AG04449 (cell line): ENCODE measurements around the gene CACNA2D1.

ENCODE experiments used
- CTCF ChIA-PET: fragments of 350-600 bp; formaldehyde crosslinking; extraction: SDS; loops from one replicate; lab custom pipeline; 2021; ENCODE audit warnings: antibody characterized with exemption; lab: Yijun Ruan, JAX
- POLR2A ChIA-PET: fragments of 400-600, 350-600 bp; formaldehyde crosslinking; extraction: SDS; loops from one replicate; lab custom pipeline; 2020; ENCODE audit warnings: antibody characterized with exemption, inconsistent platforms; lab: Yijun Ruan, JAX
- DNase-seq: peaks from one replicate; pipeline ENCODE4 v3.0.0-alpha.2; 2010; ENCODE audit warnings: low read depth, low spot score
- H3K4me3 ChIP-seq: 2 replicates; pipeline ENCODE4 v1.5.1; 2011; ENCODE audit warnings: low read depth, mild to moderate bottlenecking, control low read depth, low read length
- TF ChIP-seq, protein P1 (sequence below): IDR thresholded peaks from one replicate; pipeline ENCODE4 v1.5.1; 2011; ENCODE audit warnings: mild to moderate bottlenecking, moderate library complexity, low read length, control low read depth, inconsistent platforms; ENCODE audit not compliant: insufficient read depth; ENCODE audit errors: missing control alignments

CACNA2D1 gene

DNA sequence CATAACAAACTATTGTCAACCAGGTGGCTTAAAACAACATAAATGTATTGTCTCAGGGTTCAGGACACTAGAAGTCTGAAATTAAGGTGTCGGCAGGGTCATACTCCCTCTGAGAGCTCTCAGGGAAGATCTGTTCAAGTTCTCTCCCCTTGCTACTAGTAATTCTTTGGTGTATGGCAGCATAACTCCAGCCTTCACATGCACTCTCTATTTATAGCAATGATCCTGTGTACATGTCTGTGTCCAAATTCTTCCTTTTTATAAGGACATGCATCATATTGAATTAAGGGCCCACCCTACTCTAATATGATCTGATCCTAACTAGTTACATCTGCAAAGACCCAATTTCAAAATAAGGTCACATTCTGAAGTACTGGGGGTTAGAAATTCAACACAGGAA, 27.2 kb downstream of the CACNA2D1 start:
- ChIA-PET POLR2A (no interaction called here), CTCF (no interaction called here)
- H3K4me3 ChIP-seq = no peak overlapping the region
- DNase-seq = no peak
- TF ChIP-seq, protein P1, sequence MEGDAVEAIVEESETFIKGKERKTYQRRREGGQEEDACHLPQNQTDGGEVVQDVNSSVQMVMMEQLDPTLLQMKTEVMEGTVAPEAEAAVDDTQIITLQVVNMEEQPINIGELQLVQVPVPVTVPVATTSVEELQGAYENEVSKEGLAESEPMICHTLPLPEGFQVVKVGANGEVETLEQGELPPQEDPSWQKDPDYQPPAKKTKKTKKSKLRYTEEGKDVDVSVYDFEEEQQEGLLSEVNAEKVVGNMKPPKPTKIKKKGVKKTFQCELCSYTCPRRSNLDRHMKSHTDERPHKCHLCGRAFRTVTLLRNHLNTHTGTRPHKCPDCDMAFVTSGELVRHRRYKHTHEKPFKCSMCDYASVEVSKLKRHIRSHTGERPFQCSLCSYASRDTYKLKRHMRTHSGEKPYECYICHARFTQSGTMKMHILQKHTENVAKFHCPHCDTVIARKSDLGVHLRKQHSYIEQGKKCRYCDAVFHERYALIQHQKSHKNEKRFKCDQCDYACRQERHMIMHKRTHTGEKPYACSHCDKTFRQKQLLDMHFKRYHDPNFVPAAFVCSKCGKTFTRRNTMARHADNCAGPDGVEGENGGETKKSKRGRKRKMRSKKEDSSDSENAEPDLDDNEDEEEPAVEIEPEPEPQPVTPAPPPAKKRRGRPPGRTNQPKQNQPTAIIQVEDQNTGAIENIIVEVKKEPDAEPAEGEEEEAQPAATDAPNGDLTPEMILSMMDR = no peak

DNA sequence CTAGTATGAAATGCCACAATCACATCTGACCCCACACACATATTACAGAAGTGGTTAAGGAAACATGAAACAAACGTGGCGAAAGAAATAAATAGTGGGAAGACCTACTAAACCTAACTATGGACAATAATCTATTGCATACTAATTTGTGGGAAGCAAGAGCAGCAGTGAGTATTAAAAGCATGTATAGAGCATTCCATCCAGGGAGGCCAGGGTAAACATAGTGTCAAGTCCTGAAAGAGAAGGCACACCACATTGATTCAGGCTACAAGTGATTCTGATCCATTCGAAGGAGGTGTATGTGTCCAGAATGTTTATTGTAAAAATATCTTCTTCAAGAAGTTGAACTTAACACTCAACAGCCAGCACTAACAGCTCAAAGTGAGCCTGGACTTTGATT, 29.2 kb downstream of the CACNA2D1 start:
- POLR2A ChIA-PET = no interaction called here
- DNase-seq = no peak
- TF ChIP-seq, protein P1 = no peak
- CTCF ChIA-PET = no interaction called here
- no peak overlapping the region for H3K4me3 ChIP-seq

DNA sequence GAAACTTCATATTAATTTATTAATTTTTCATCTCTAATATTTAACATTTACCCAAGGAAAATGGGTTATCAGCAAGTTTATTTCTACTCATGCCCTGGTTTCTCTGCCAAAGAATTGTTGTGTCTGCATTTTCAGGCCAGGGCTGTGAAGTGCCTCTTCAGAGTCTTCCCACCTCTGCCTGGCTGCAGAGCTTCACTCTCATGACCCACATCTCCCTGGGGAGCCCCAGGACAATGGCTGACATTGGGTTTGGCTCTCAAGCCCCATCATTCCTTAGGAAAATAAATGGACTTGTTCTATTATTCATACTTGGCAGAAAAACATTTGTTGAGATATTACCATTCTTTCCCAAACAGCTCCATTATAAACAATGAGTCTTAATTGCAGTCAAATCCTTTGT, 30.3 kb downstream of the CACNA2D1 start:
- TF ChIP-seq, protein P1 = no peak
- ChIA-PET CTCF (no interaction called here), POLR2A (no interaction called here)
- no peak overlapping the region for H3K4me3 ChIP-seq
- DNase-seq = no peak

DNA sequence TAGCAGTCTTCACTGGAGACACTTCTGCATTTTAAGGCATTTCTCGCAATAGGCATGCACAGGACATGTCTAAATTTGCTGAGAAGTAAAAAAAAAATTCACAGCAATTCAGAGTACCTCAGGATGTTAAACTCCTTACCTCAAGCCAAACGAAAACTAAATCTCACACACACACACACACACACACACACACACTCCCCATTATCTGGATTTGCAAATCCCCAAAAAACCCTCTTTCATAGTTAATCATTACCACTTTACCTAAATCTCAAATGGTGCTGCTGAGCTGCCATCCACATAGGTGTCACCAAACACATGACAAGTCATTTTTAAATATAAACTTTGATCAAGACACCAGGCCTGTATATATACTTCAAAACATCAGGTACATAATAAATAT, 31.8 kb downstream of the CACNA2D1 start:
- POLR2A ChIA-PET = no interaction called here
- CTCF ChIA-PET = no interaction called here
- TF ChIP-seq, protein P1 = no peak
- DNase-seq = no peak
- H3K4me3 ChIP-seq = no peak overlapping the region

DNA sequence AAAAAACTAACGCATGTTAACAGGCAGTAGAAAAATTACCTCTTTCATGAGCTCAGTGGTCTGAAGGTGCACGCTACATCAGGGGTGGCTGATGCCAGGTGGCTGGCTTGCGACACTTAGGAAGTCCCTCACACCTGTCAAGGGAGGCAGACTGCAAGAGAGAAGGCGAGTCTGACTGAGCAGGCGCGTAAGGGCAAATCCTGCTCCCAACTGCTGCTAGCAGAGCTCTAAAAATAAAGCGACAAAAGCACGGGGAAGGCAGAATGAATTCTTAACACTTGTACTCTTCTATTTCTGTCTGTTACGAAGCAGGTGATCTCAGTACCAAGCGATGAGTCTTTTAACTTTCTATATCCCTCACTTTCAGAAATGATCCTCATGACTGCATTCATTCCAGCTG, 33.1 kb downstream of the CACNA2D1 start:
- CTCF ChIA-PET = no interaction called here

DNA sequence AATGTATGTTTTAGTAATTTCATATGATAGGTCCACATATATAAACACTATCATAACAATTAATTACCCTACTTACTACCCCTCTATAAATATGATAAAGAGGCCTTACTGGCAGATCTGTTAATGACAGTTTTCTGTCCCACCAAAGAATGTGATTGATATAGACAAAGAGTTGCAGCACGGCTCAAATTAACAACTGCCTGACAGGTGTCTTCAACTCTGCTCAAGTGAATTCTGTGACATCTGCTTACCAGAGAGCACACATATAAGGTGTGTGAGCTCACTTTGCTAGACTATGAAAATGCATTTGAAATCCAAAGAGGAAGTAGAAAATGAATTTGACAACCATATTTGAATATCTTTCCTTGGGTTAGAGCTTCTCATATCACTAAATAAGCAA, 36.6 kb downstream of the CACNA2D1 start:
- TF ChIP-seq, protein P1 = no peak
- POLR2A ChIA-PET = no interaction called here
- H3K4me3 ChIP-seq = no peak overlapping the region
- DNase-seq = no peak
- CTCF ChIA-PET = no interaction called here

More for the DNA sequence above, 33.1 kb downstream of the CACNA2D1 start:
- TF ChIP-seq, protein P1 = no peak
- POLR2A ChIA-PET = no interaction called here
- H3K4me3 ChIP-seq = no peak overlapping the region
- no peak for DNase-seq
